Measurements from ENCODE around the gene CES1. TPM values are rescaled to one million over a fixed set of nuclear protein-coding genes. Genes with fewer than 3 reads are reported as not detected.

CES1 gene
- total RNA-seq, 3 donors from 2014 or later = 13.9 to 128 (median 22.0) TPM

- H3K4me3 ChIP-seq = no peak overlapping the region
- TF ChIP-seq POLR2A (IDR thresholded peaks at IDR 0.05) = no peak
- TF ChIP-seq POLR2AphosphoS5 (IDR thresholded peaks at IDR 0.05) = no peak
- TF ChIP-seq, protein P1, sequence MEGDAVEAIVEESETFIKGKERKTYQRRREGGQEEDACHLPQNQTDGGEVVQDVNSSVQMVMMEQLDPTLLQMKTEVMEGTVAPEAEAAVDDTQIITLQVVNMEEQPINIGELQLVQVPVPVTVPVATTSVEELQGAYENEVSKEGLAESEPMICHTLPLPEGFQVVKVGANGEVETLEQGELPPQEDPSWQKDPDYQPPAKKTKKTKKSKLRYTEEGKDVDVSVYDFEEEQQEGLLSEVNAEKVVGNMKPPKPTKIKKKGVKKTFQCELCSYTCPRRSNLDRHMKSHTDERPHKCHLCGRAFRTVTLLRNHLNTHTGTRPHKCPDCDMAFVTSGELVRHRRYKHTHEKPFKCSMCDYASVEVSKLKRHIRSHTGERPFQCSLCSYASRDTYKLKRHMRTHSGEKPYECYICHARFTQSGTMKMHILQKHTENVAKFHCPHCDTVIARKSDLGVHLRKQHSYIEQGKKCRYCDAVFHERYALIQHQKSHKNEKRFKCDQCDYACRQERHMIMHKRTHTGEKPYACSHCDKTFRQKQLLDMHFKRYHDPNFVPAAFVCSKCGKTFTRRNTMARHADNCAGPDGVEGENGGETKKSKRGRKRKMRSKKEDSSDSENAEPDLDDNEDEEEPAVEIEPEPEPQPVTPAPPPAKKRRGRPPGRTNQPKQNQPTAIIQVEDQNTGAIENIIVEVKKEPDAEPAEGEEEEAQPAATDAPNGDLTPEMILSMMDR (IDR thresholded peaks at IDR 0.05) = no peak
- intact Hi-C loops (cut with DNase I; ENCODE audit: low total_unique reads) = no loop called here
- H3K36me3 ChIP-seq = no peaks in the 10 kb centered on the region
- H3K27ac ChIP-seq = no peak overlapping the region
- no peak for DNase-seq (ENCODE audit: low spot score in 2 of 2)
- no peaks in the 10 kb centered on the region for H3K9me3 ChIP-seq
- no peaks in the 10 kb centered on the region for H3K4me1 ChIP-seq
- peaks cover 0 to 12% of the 10 kb centered on the region in 2 donors for H3K27me3 ChIP-seq
These were observed 20.2 kb upstream of the CES1 start for GRCh38 chr16:55853114-55853513.

- TF ChIP-seq, protein P1 (IDR thresholded peaks at IDR 0.05) = no peak
- TF ChIP-seq POLR2A (IDR thresholded peaks at IDR 0.05) (no peak), POLR2AphosphoS5 (IDR thresholded peaks at IDR 0.05) (no peak)
- Histone ChIP-seq H3K27ac (no peak overlapping the region), H3K4me3 (no peak overlapping the region), H3K36me3 (no peaks in the 10 kb centered on the region), H3K9me3 (no peaks in the 10 kb centered on the region), H3K27me3 (peaks cover 0 to 22% of the 10 kb centered on the region in 2 donors), H3K4me1 (no peaks in the 10 kb centered on the region)
- no peak for DNase-seq (ENCODE audit: low spot score in 2 of 2)
- intact Hi-C loops (cut with DNase I; ENCODE audit: low total_unique reads) = loop anchor here (10.0 kb wide), 1 partner anchor 385 kb away; no protein-coding TSS in a partner anchor
These were observed 16.6 kb upstream of the CES1 start for GRCh38 chr16:55849536-55849935.

DNA sequence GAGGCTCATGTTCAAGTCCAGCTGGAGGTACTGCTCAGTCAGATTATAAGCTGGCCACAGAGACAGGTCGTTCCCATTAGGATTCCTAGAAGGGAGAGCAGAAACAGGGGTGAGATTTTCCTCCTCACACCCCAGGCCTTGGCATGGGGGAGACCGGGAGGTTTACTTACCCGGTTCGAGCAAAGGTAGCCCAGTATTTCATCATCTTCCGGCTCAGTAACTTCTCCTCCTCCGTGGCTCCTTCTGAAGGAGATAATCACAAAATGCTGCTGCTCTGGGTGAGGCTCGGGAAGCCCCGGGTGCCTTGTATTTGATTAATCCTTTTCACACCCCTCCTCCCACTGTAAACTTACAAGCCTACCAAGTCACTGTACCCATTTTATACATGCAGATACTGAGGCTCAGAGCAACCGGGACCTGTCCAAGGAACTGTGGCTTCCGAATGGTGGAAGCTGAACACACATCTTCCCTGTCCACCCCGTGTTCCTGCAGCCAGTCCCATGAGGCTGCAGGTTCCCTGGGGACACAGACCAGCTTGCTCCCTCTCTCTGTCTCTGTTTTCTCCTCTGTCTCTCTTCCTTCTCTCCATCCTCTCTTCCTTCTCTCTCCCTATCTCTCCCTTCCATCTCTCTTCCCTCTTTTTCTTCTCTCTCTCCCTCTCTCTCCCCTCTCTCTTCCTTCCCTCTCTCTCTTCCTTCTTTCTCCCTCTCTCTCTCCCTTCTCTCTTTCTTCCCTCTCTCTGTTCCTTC lies 13.9 kb upstream of the CES1 start:
- no peak for DNase-seq (ENCODE audit: low spot score in 2 of 2)
- Histone ChIP-seq H3K27me3 (peaks cover 0 to 22% of the 10 kb centered on the region in 2 donors), H3K4me1 (no peaks in the 10 kb centered on the region), H3K36me3 (no peaks in the 10 kb centered on the region), H3K9me3 (no peaks in the 10 kb centered on the region), H3K4me3 (no peak overlapping the region), H3K27ac (no peak overlapping the region)
- intact Hi-C loops (cut with DNase I; ENCODE audit: low total_unique reads) = loop anchor here (10.0 kb wide), 1 partner anchor 382 kb away; no protein-coding TSS in a partner anchor
- TF ChIP-seq POLR2A (IDR thresholded peaks at IDR 0.05) = no peak
- no peak for TF ChIP-seq POLR2AphosphoS5 (IDR thresholded peaks at IDR 0.05)
- TF ChIP-seq, protein P1 (IDR thresholded peaks at IDR 0.05) = no peak

DNA sequence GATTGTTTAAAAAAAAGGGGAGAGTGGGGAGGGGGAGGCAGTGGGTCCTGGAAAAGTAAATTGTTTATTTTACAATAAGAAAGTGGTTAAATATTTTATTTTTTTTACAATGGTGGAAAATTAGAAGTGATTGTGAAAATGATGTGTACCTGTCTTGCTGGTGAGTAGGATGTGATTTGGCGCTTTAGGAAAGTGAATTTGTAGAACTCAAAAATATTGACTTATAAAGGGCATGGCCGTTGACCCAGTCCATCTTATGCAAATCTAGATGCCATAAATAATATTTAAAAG lies 10.2 kb upstream of the CES1 start:
- Histone ChIP-seq H3K27ac (no peak overlapping the region), H3K4me1 (no peaks in the 10 kb centered on the region), H3K4me3 (no peak overlapping the region), H3K9me3 (no peaks in the 10 kb centered on the region), H3K36me3 (no peaks in the 10 kb centered on the region), H3K27me3 (peaks cover 0 to 10% of the 10 kb centered on the region in 2 donors)
- intact Hi-C loops (cut with DNase I; ENCODE audit: low total_unique reads) = loop anchor here (10.0 kb wide), 1 partner anchor 378 kb away; no protein-coding TSS in a partner anchor
- no peak for DNase-seq (ENCODE audit: low spot score in 2 of 2)
- TF ChIP-seq POLR2A (IDR thresholded peaks at IDR 0.05) (no peak), POLR2AphosphoS5 (IDR thresholded peaks at IDR 0.05) (no peak)
- TF ChIP-seq, protein P1 (IDR thresholded peaks at IDR 0.05) = no peak

DNA sequence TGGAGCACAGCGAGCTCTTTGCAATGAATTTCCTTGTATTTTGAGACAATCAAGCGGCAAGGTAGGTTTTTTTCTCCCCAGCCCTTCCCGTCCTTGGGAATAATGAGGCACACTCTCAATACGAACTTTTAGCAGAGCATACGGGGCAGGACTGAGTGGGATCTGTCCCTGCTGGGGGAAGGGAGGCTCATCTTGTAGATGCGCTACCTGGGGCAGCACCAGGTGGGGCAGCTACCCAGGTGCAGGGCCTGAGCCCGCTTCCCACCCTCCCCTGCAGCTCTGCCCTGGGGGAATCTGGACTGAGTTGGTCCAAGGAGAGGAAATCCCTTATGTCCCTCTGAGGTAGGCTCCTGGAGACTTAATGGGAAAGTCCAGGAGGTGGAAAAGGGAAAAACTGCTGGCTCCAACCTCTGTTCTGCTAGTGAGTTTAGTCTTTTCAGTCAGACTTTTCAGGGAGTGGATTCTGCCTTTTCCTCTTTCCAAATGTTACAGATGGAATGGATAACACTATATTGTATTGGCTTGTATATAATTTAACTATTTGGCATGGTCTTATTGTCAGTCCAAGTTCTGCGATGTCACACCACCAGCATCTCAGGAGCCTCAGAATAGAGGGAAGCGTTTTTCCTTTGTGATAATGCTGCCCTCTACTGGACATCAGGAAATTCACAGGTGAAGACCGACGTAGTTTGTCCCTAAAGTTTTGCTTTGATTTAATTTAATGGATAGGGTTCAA lies 9.6 kb upstream of the CES1 start:
- Histone ChIP-seq H3K27ac (no peak overlapping the region), H3K27me3 (peaks cover 0 to 10% of the 10 kb centered on the region in 2 donors), H3K4me3 (no peak overlapping the region), H3K4me1 (no peaks in the 10 kb centered on the region), H3K36me3 (no peaks in the 10 kb centered on the region), H3K9me3 (no peaks in the 10 kb centered on the region)
- TF ChIP-seq POLR2A (IDR thresholded peaks at IDR 0.05) = no peak
- TF ChIP-seq, protein P1 (IDR thresholded peaks at IDR 0.05) = peak; percentile 65 to 76 (median 75)
- no peak for DNase-seq (ENCODE audit: low spot score in 2 of 2)
- intact Hi-C loops (cut with DNase I; ENCODE audit: low total_unique reads) = loop anchor here (10.0 kb wide), 1 partner anchor 378 kb away; no protein-coding TSS in a partner anchor
